IMR-90 (cell line): Measurements from ENCODE around the gene TCF7L2. TPM values are rescaled to one million over a fixed set of nuclear protein-coding genes. Genes with fewer than 3 reads are reported as not detected.

Experiments
- ATAC-seq: fragments of 200-7000 bp; cut with Tn5 transposase; 2 replicates; pipeline ENCODE4 v1.9.1; 2020; ENCODE audit warnings: low read depth, mild to moderate bottlenecking, moderate library complexity
- BruUV-seq: library from RNA; stranded (reverse); fragments of 400-500 nt; replicated peaks from 2 replicates; lab custom pipeline; 2021; lab: Mats Ljungman, UMichigan
- CTCF ChIA-PET: fragments of 300-600 bp; formaldehyde crosslinking; extraction: SDS; loops from one replicate; lab custom pipeline; 2021; ENCODE audit warnings: antibody characterized with exemption; lab: Yijun Ruan, JAX
- POLR2A ChIA-PET: fragments of 300-600 bp; sonication (Branson Sonifier 250); formaldehyde crosslinking; loops from one replicate; lab custom pipeline; 2022; ENCODE audit warnings: antibody characterized with exemption; ENCODE audit not compliant: unreplicated experiment; lab: Charles Lee
- DNase-seq: peaks from one replicate; pipeline ENCODE4 v3.0.0; 2013
- H2AFZ ChIP-seq: replicated peaks from 2 replicates; pipeline ENCODE3; 2013; ENCODE audit warnings: low read length, mild to moderate bottlenecking; ENCODE audit not compliant: poor library complexity
- H2AK5ac ChIP-seq: 2 replicates; pipeline ENCODE4 v1.6.1; 2013; ENCODE audit warnings: low read depth, low read length, inconsistent platforms
- H2AK9ac ChIP-seq: replicated peaks from 2 replicates; pipeline ENCODE3; 2013; ENCODE audit warnings: mild to moderate bottlenecking, low read depth, low read length, moderate library complexity; ENCODE audit not compliant: poor library complexity
- H2BK120ac ChIP-seq: 2 replicates; pipeline ENCODE4 v1.6.1; 2013; ENCODE audit warnings: low read depth, low read length, inconsistent platforms
- H2BK15ac ChIP-seq: 3 replicates; pipeline ENCODE4 v1.6.1; 2013; ENCODE audit warnings: low read depth, low read length, inconsistent platforms
- H2BK20ac ChIP-seq: 2 replicates; pipeline ENCODE4 v1.6.1; 2013; ENCODE audit warnings: low read depth, mild to moderate bottlenecking, inconsistent platforms, low read length, moderate library complexity
- H2BK5ac ChIP-seq: 2 replicates; pipeline ENCODE4 v1.6.1; 2013; ENCODE audit warnings: mild to moderate bottlenecking, low read depth, low read length, inconsistent platforms; ENCODE audit not compliant: poor library complexity, severe bottlenecking
- H3K14ac ChIP-seq: replicated peaks from 2 replicates; pipeline ENCODE4 v1.6.1; 2013; ENCODE audit warnings: low read depth, low read length, inconsistent platforms
- H3K18ac ChIP-seq: 2 replicates; pipeline ENCODE4 v1.6.1; 2013; ENCODE audit warnings: low read depth, low read length, control low read depth
- H3K23ac ChIP-seq: 2 replicates; pipeline ENCODE4 v1.6.1; 2013; ENCODE audit warnings: low read depth, low read length, inconsistent platforms
- H3K27ac ChIP-seq: 2 replicates; pipeline ENCODE4 v1.5.1; 2013; ENCODE audit warnings: mild to moderate bottlenecking, control low read depth, low read length; ENCODE audit not compliant: insufficient read depth
- H3K27me3 ChIP-seq: 2 replicates; pipeline ENCODE4 v1.6.1; 2013; ENCODE audit warnings: low read length; ENCODE audit not compliant: control insufficient read depth, insufficient read depth
- H3K36me3 ChIP-seq: 2 replicates; pipeline ENCODE4 v1.6.1; 2013; ENCODE audit warnings: low read length, mixed read lengths; ENCODE audit not compliant: control insufficient read depth, insufficient read depth
- H3K4ac ChIP-seq: 2 replicates; pipeline ENCODE4 v1.6.1; 2013; ENCODE audit warnings: low read depth, low read length, inconsistent platforms
- H3K4me1 ChIP-seq: 2 replicates; pipeline ENCODE4 v1.6.1; 2013; ENCODE audit warnings: low read length, mixed read lengths; ENCODE audit not compliant: control insufficient read depth, insufficient read depth
- H3K4me2 ChIP-seq: 2 replicates; pipeline ENCODE4 v1.6.1; 2013; ENCODE audit warnings: low read depth, mild to moderate bottlenecking, control low read depth, low read length, moderate library complexity
- H3K4me3 ChIP-seq: 2 replicates; pipeline ENCODE4 v1.5.1; 2013; ENCODE audit warnings: low read depth, mild to moderate bottlenecking, control low read depth, low read length, moderate library complexity; ENCODE audit not compliant: insufficient read depth
- H3K56ac ChIP-seq: 2 replicates; pipeline ENCODE4 v1.6.1; 2013; ENCODE audit warnings: low read length, inconsistent platforms; ENCODE audit not compliant: insufficient read depth; ENCODE audit errors: extremely low read depth
- H3K79me1 ChIP-seq, 2 experiments: 2 replicates each; pipeline ENCODE4 v1.6.1; 2013; ENCODE audit warnings: low read length in 2 of 2, inconsistent platforms in 1 of 2, low read depth in 1 of 2
- H3K9ac ChIP-seq: 2 replicates; pipeline ENCODE4 v1.6.1; 2013; ENCODE audit warnings: low read depth, low read length, control low read depth
- H3K9me1 ChIP-seq: 2 replicates; pipeline ENCODE4 v1.6.1; 2013; ENCODE audit warnings: low read length, inconsistent platforms; ENCODE audit not compliant: insufficient read depth
- H3K9me3 ChIP-seq: 2 replicates; pipeline ENCODE4 v1.6.1; 2013; ENCODE audit warnings: low read length; ENCODE audit not compliant: control insufficient read depth, insufficient read depth
- H4K20me1 ChIP-seq: 2 replicates; pipeline ENCODE4 v1.6.1; 2013; ENCODE audit warnings: low read length, inconsistent platforms; ENCODE audit not compliant: insufficient read depth
- H4K5ac ChIP-seq: 2 replicates; pipeline ENCODE4 v1.6.1; 2013; ENCODE audit warnings: mild to moderate bottlenecking, low read depth, low read length, control low read depth
- H4K8ac ChIP-seq, 2 experiments: 2 replicates each; pipeline ENCODE4 v1.6.1; 2013; ENCODE audit warnings: low read depth in 2 of 2, low read length in 2 of 2, control low read depth in 1 of 2, inconsistent platforms in 1 of 2
- H4K91ac ChIP-seq: 2 replicates; pipeline ENCODE4 v1.6.1; 2013; ENCODE audit warnings: low read depth, low read length, inconsistent platforms; ENCODE audit not compliant: insufficient read depth
- CTCF ChIP-seq: conservative IDR thresholded peaks from 2 replicates; pipeline ENCODE4 v1.5.1; 2012; ENCODE audit warnings: mild to moderate bottlenecking, low read depth, low read length, improper control_type of control experiment
- ELK1 ChIP-seq: fragments of 150-350 bp; IDR thresholded peaks from 2 replicates; pipeline ENCODE4 v1.6.1; 2016; ENCODE audit warnings: low read depth, mild to moderate bottlenecking, low read length, moderate library complexity, borderline replicate concordance
- FOS ChIP-seq: fragments of 150-350 bp; IDR thresholded peaks from 2 replicates; pipeline ENCODE4 v1.6.1; 2016; ENCODE audit warnings: low read depth, low read length
- MAFK ChIP-seq: IDR thresholded peaks from 2 replicates; pipeline ENCODE4 v1.6.1; 2012; ENCODE audit warnings: low read depth, low read length, improper control_type of control experiment
- MAZ ChIP-seq: IDR thresholded peaks from 2 replicates; pipeline ENCODE4 v1.6.1; 2012; ENCODE audit warnings: low read depth, mild to moderate bottlenecking, low read length, improper control_type of control experiment, moderate library complexity, borderline replicate concordance
- NFE2L2 ChIP-seq: fragments of 150-350 bp; IDR thresholded peaks from 2 replicates; pipeline ENCODE4 v1.6.1; 2016; ENCODE audit warnings: low read depth, mild to moderate bottlenecking, low read length
- POLR2A ChIP-seq: IDR thresholded peaks from 2 replicates; pipeline ENCODE4 v1.6.1; 2012; ENCODE audit warnings: mild to moderate bottlenecking, low read depth, low read length
- RAD21 ChIP-seq: IDR thresholded peaks from 2 replicates; pipeline ENCODE4 v1.6.1; 2012; ENCODE audit warnings: low read length, improper control_type of control experiment
- RFX5 ChIP-seq: IDR thresholded peaks from 2 replicates; pipeline ENCODE4 v1.8.0; 2012; ENCODE audit warnings: low read depth, mild to moderate bottlenecking, low read length, moderate library complexity
- SMC3 ChIP-seq: fragments of 150-350 bp; IDR thresholded peaks from 2 replicates; pipeline ENCODE4 v1.6.1; 2016; ENCODE audit warnings: low read depth, mild to moderate bottlenecking, antibody characterized with exemption, low read length, moderate library complexity
- USF2 ChIP-seq: fragments of 150-350 bp; IDR thresholded peaks from 2 replicates; pipeline ENCODE4 v1.6.1; 2017; ENCODE audit warnings: mild to moderate bottlenecking, antibody characterized with exemption, low read length, low read depth
- WGBS, 2 experiments: methylation state at CpG; one replicate each; pipeline versions ENCODE4 v1.1.5 to v1.1.7; 2013; ENCODE audit warnings: missing lambda C conversion rate in 2 of 2; ENCODE audit not compliant: insufficient read length in 1 of 2; ENCODE audit errors: extremely low coverage in 2 of 2; 5-methylcytosine and 5-hydroxymethylcytosine counted together
- dilution Hi-C: fragments of 300-500 bp; cut with HindIII; formaldehyde crosslinking; loops from one replicate; pipeline ENCODE4 v1.14.3; 2018; ENCODE audit warnings: low sequenced_read_pairs; ENCODE audit not compliant: unreplicated experiment
- in situ Hi-C: fragments of 300-500 bp; cut with MboI; formaldehyde crosslinking; loops from 3 replicates; pipeline ENCODE4 v1.14.3; 2019; ENCODE audit warnings: low sequenced_read_pairs, inconsistent platforms, mixed read lengths
- intact Hi-C: fragments of 100-400 bp; cut with micrococcal nuclease; formaldehyde crosslinking; loops from 2 replicates; pipeline ENCODE4 v1.10.0; 2022
- polyA plus RNA-seq, 3 experiments: library from polyadenylated mRNA; depleted of rRNA; stranded (reverse); fragments of >200 nt; gene quantifications; 2 replicates each; pipeline ENCODE4 v1.2.3, GENCODE V29; 2012; ENCODE audit warnings: low replicate concordance in 1 of 3
- total RNA-seq: library from RNA; depleted of rRNA; stranded (reverse); fragments of >200 nt; gene quantifications from 2 replicates; pipeline ENCODE4 v1.2.3, GENCODE V29; 2012

Gene TCF7L2
- total and polyA plus RNA-seq, 2 of the 4 experiments (the other 2 are of a cell fraction), result 1.3 to 12.2 TPM

- no peak overlapping the region for H3K23ac ChIP-seq
- no peak overlapping the region for H3K56ac ChIP-seq
- H3K27me3 ChIP-seq, result no peaks in the 10 kb centered on the region; the same call in 1 of the 2 replicates
- DNase-seq (no peak), ATAC-seq (no peak)
- in situ Hi-C loops (no loop called here), dilution Hi-C loops (no loop called here), intact Hi-C loops (no loop called here)
- no TSS peak for BruUV-seq
- no peak overlapping the region for H3K18ac ChIP-seq
- H4K91ac ChIP-seq, result no peak overlapping the region
- H4K20me1 ChIP-seq, result no peaks in the 10 kb centered on the region
- H3K4me1 ChIP-seq, result no peaks in the 10 kb centered on the region
- H3K4ac ChIP-seq, result no peak overlapping the region
- no peak overlapping the region for H2BK120ac ChIP-seq
- H3K36me3 ChIP-seq, result no peaks in the 10 kb centered on the region
- TF ChIP-seq FOS (no peak), RFX5 (no peak), POLR2A (no peak), ELK1 (no peak), RAD21 (no peak), MAZ (no peak), NFE2L2 (no peak), CTCF (no peak), MAFK (no peak), SMC3 (no peak), USF2 (no peak)
- H3K9ac ChIP-seq, result no peak overlapping the region
- H3K9me3 ChIP-seq, result no peaks in the 10 kb centered on the region
- H2BK15ac ChIP-seq, result no peak overlapping the region
- H3K27ac ChIP-seq, result no peak overlapping the region
- no peak overlapping the region for H2AK5ac ChIP-seq
- H3K14ac ChIP-seq, result no peak overlapping the region
- H2BK20ac ChIP-seq, result no peak overlapping the region
- no peak overlapping the region for H2BK5ac ChIP-seq
- H4K5ac ChIP-seq, result no peak overlapping the region
- no peak overlapping the region for H2AK9ac ChIP-seq
- 89% methylated on average over 1 of the region's 3 CpGs; no CpG with 5 or more reads in 1 of the 2 experiments for WGBS, 2 experiments
- ChIA-PET POLR2A (no interaction called here), CTCF (interaction anchor here (1.2 kb wide), 1 partner anchor 12 kb away, joined by 3 read pairs; no protein-coding TSS in a partner anchor)
- no peak overlapping the region for H3K4me2 ChIP-seq
- H2AFZ ChIP-seq, result no peak overlapping the region
- no peaks in the 10 kb centered on the region for H3K79me1 ChIP-seq
- H4K8ac ChIP-seq, result no peak overlapping the region
- no peaks in the 10 kb centered on the region for H3K9me1 ChIP-seq
- H3K4me3 ChIP-seq, result no peak overlapping the region
Measured at GRCh38 chr10:113175176-113175575, 225.1 kb downstream of the TCF7L2 start.
